ENCODE measurements around the gene MIDN. TPM values are rescaled to one million over a fixed set of nuclear protein-coding genes. Genes with fewer than 3 reads are reported as not detected.

MIDN gene
- total and polyA plus RNA-seq, 2 donors (not counting 3 experiments of a cell fraction or from before 2014, with no cell fraction given), result 20.0 to 85.9 TPM

- Histone ChIP-seq H4K20me1 (replicated peaks; ENCODE audit: control insufficient read depth, extremely low read depth, insufficient read depth, low read length) (no peaks in the 10 kb centered on the region), H3K27me3 (ENCODE audit: control insufficient read depth in 2 of 2, insufficient read depth in 2 of 2, low read length in 2 of 2) (no peaks in the 10 kb centered on the region), H3K4me2 (ENCODE audit: insufficient read depth, low read length) (no peak overlapping the region), H3K9me3 (replicated peaks; ENCODE audit: control insufficient read depth, insufficient read depth, low read length) (no peaks in the 10 kb centered on the region), H3K36me3 (ENCODE audit: control insufficient read depth in 2 of 2, extremely low read depth in 1 of 2, insufficient read depth in 2 of 2, low read length in 2 of 2) (no peaks in the 10 kb centered on the region), H3K27ac (ENCODE audit: insufficient read depth, low read depth, low read length) (no peak overlapping the region), H3K9ac (replicated peaks; ENCODE audit: extremely low read depth, insufficient read depth, low read length) (no peak overlapping the region), H3K4me1 (ENCODE audit: control insufficient read depth, extremely low read depth, insufficient read depth, low read length) (peaks cover 8% of the 10 kb centered on the region), H3K9me1 (replicated peaks; ENCODE audit: control insufficient read depth, extremely low read depth, insufficient read depth, low read length) (no peaks in the 10 kb centered on the region), H3K4me3 (replicated peaks in 1 of 3; ENCODE audit: insufficient read depth in 1 of 3, low read depth in 1 of 3, low read length in 3 of 3) (no peak overlapping the region), H2AFZ (ENCODE audit: low read depth, low read length) (no peak overlapping the region), H3K79me2 (ENCODE audit: control insufficient read depth, insufficient read depth, low read length) (no peaks in the 10 kb centered on the region)
- intact Hi-C loops (cut with micrococcal nuclease), result no loop called here
- no peak for TF ChIP-seq FOS (IDR thresholded peaks at IDR 0.05; ENCODE audit: borderline replicate concordance, insufficient read depth, low read length)
- FAIRE-seq, result no peak
- CTCF ChIA-PET, result no interaction called here
- dilution Hi-C loops (cut with MboI; ENCODE audit: extremely low pct_ligation_motif_present, low sequenced_read_pairs), result no loop called here
- POLR2A ChIA-PET, result no interaction called here
- no TSS peak for BruUV-seq (replicated peaks)
- no peak for DNase-seq (ENCODE audit: low read depth, low spot score)
These were observed 60.3 kb downstream of the MIDN start for GRCh38 chr19:1308718-1309117.

Other genes starting within 250 kb of the MIDN start
- 0.69 and 0.82 TPM in 2 replicates for gene GRIN3B, start 248.2 kb upstream of the MIDN start, total RNA-seq
- gene GRIN3B, start 248.2 kb upstream of the MIDN start, polyA plus RNA-seq, result 0.43 and 0.81 TPM in 2 replicates
- 142 and 147 TPM in 2 replicates for gene TMEM259, start 227.5 kb upstream of the MIDN start, total RNA-seq
- gene TMEM259, start 227.5 kb upstream of the MIDN start, polyA plus RNA-seq, result 297 and 430 TPM in 2 replicates
- gene RNU6-2, start 227.1 kb upstream of the MIDN start, total RNA-seq, result not detected in 2 replicates
- gene RNU6-2, start 227.1 kb upstream of the MIDN start, polyA plus RNA-seq, result not detected in 2 replicates
- gene CNN2, start 222.0 kb upstream of the MIDN start, total RNA-seq, result 280 and 286 TPM in 2 replicates
- gene CNN2, start 222.0 kb upstream of the MIDN start, polyA plus RNA-seq, result 185 and 207 TPM in 2 replicates
- gene ABCA7, start 208.5 kb upstream of the MIDN start, total RNA-seq, result 9.8 and 11.0 TPM in 2 replicates
- 4.9 and 5.7 TPM in 2 replicates for gene ABCA7, start 208.5 kb upstream of the MIDN start, polyA plus RNA-seq
- 10.4 and 12.5 TPM in 2 replicates for gene ARHGAP45, start 181.4 kb upstream of the MIDN start, total RNA-seq
- 6.9 and 7.5 TPM in 2 replicates for gene ARHGAP45, start 181.4 kb upstream of the MIDN start, polyA plus RNA-seq
- 252 and 272 TPM in 2 replicates for gene POLR2E, start 153.2 kb upstream of the MIDN start, total RNA-seq
- gene POLR2E, start 153.2 kb upstream of the MIDN start, polyA plus RNA-seq, result 344 and 394 TPM in 2 replicates
- gene GPX4, start 144.6 kb upstream of the MIDN start, total RNA-seq, result 445 and 469 TPM in 2 replicates
- 1,136 and 1,398 TPM in 2 replicates for gene GPX4, start 144.6 kb upstream of the MIDN start, polyA plus RNA-seq
- gene SBNO2, start 74.3 kb upstream of the MIDN start, total RNA-seq, result 63.8 and 65.7 TPM in 2 replicates
- 31.4 and 35.8 TPM in 2 replicates for gene SBNO2, start 74.3 kb upstream of the MIDN start, polyA plus RNA-seq
- gene STK11, start 42.8 kb upstream of the MIDN start, total RNA-seq, result 67.1 and 75.4 TPM in 2 replicates
- gene STK11, start 42.8 kb upstream of the MIDN start, polyA plus RNA-seq, result 39.4 and 48.3 TPM in 2 replicates
- gene CBARP, start 10.6 kb upstream of the MIDN start, total RNA-seq, result 9.2 and 9.6 TPM in 2 replicates
- 3.5 and 4.4 TPM in 2 replicates for gene CBARP, start 10.6 kb upstream of the MIDN start, polyA plus RNA-seq
- 190 and 192 TPM in 2 replicates for gene ATP5F1D, start 6.8 kb upstream of the MIDN start, total RNA-seq
- gene ATP5F1D, start 6.8 kb upstream of the MIDN start, polyA plus RNA-seq, result 167 and 236 TPM in 2 replicates
- 225 and 229 TPM in 2 replicates for gene CIRBP, start 20.7 kb downstream of the MIDN start, total RNA-seq
- gene CIRBP, start 20.7 kb downstream of the MIDN start, polyA plus RNA-seq, result 267 and 439 TPM in 2 replicates
- 46.7 and 47.5 TPM in 2 replicates for gene FAM174C, start 26.9 kb downstream of the MIDN start, total RNA-seq
- gene FAM174C, start 26.9 kb downstream of the MIDN start, polyA plus RNA-seq, result 83.9 and 127 TPM in 2 replicates
- 1.1 and 2.5 TPM in 2 replicates for gene EFNA2, start 37.3 kb downstream of the MIDN start, total RNA-seq
- gene EFNA2, start 37.3 kb downstream of the MIDN start, polyA plus RNA-seq, result 0.52 and 0.99 TPM in 2 replicates
- gene NDUFS7, start 135.3 kb downstream of the MIDN start, total RNA-seq, result 95.8 and 101 TPM in 2 replicates
- gene NDUFS7, start 135.3 kb downstream of the MIDN start, polyA plus RNA-seq, result 224 and 352 TPM in 2 replicates
- gene GAMT, start 153.0 kb downstream of the MIDN start, total RNA-seq, result 20.0 and 22.1 TPM in 2 replicates
- 36.9 and 46.8 TPM in 2 replicates for gene GAMT, start 153.0 kb downstream of the MIDN start, polyA plus RNA-seq
- 177 and 187 TPM in 2 replicates for gene DAZAP1, start 159.0 kb downstream of the MIDN start, total RNA-seq
- 50.1 and 51.5 TPM in 2 replicates for gene DAZAP1, start 159.0 kb downstream of the MIDN start, polyA plus RNA-seq
- 1,260 and 1,287 TPM in 2 replicates for gene RPS15, start 189.8 kb downstream of the MIDN start, total RNA-seq
- gene RPS15, start 189.8 kb downstream of the MIDN start, polyA plus RNA-seq, result 2,646 and 3,270 TPM in 2 replicates
- 0.04 and 0.23 TPM in 2 replicates for gene APC2, start 201.5 kb downstream of the MIDN start, total RNA-seq
- gene APC2, start 201.5 kb downstream of the MIDN start, polyA plus RNA-seq, result 0.01 and 0.05 TPM in 2 replicates
- 28.0 and 29.0 TPM in 2 replicates for gene C19orf25, start 230.6 kb downstream of the MIDN start, total RNA-seq
- 34.6 and 40.3 TPM in 2 replicates for gene C19orf25, start 230.6 kb downstream of the MIDN start, polyA plus RNA-seq
- gene PCSK4, start 241.8 kb downstream of the MIDN start, total RNA-seq, result 0.92 and 1.2 TPM in 2 replicates
- 1.7 TPM in 2 replicates for gene PCSK4, start 241.8 kb downstream of the MIDN start, polyA plus RNA-seq
- 1.5 and 1.8 TPM in 2 replicates for gene REEP6, start 242.6 kb downstream of the MIDN start, total RNA-seq
- gene REEP6, start 242.6 kb downstream of the MIDN start, polyA plus RNA-seq, result 1.3 and 1.5 TPM in 2 replicates

Data from endothelial cell of umbilical vein (primary cell).